ENCODE data around the gene STK10. TPM values are rescaled to one million over a fixed set of nuclear protein-coding genes. Genes with fewer than 3 reads are reported as not detected.

The STK10 gene
- total RNA-seq, 2 experiments from 2014 or later, result 211 to 229 TPM

GRCh38 chr5:172234031-172234430 lies 46.0 kb upstream of the STK10 start:
- Mint-ChIP-seq H3K27ac (no peak overlapping the region), H3K4me1 (ENCODE audit: low read depth) (peaks cover 32% of the 10 kb centered on the region), H3K4me3 (no peak overlapping the region), H3K36me3 (ENCODE audit: low read depth) (peaks cover 47% of the 10 kb centered on the region), H3K9me3 (no peaks in the 10 kb centered on the region), H3K27me3 (no peaks in the 10 kb centered on the region)
- H3K4me3 ChIP-seq (ENCODE audit: low read length), result no peak overlapping the region
- ChIA-PET POLR2A (no interaction called here), CTCF (no interaction called here)
- DNase-seq (no peak), ATAC-seq (ENCODE audit: poor library complexity) (no peak)
- H3K27ac ChIP-seq (ENCODE audit: low read depth in 1 of 2, low read length in 2 of 2), result no peak overlapping the region
- no peaks in the 10 kb centered on the region for H3K27me3 ChIP-seq (ENCODE audit: control insufficient read depth in 1 of 2, insufficient read depth in 2 of 2, low read length in 2 of 2)
- H3K4me1 ChIP-seq (ENCODE audit: insufficient read depth, low read length), result no peaks in the 10 kb centered on the region
- peaks cover 4% of the 10 kb centered on the region for H3K36me3 ChIP-seq (ENCODE audit: insufficient read depth, low read length)
- no peaks in the 10 kb centered on the region for H3K9me3 ChIP-seq (ENCODE audit: control insufficient read depth in 1 of 2, insufficient read depth in 1 of 2, low read length in 2 of 2)
- no peak for TF ChIP-seq CTCF (IDR thresholded peaks at IDR 0.05)
- intact Hi-C loops (cut with DNase I, micrococcal nuclease), result no loop called here

DNA sequence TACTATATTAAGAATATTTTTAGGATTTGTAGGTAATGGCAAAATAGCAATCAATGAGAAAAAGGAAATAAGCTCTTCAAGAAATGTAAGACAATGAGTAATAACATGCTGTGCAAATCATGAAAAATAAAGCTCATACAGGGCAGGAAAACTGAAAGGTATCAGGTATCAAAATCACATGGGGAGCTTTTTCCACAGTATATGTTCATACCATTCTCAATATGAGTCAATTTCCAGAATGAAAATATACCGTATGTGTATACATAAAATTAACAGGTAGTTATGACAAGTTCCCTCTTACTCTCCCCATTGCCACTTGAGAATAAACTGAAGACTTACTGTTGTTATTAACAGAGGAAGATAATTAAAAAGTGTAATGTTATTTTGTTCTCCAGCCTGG lies 41.9 kb upstream of the STK10 start:
- peaks cover 6% of the 10 kb centered on the region for H3K4me1 Mint-ChIP-seq (ENCODE audit: low read depth)
- H3K27ac ChIP-seq (ENCODE audit: low read depth in 1 of 2, low read length in 2 of 2), result no peak overlapping the region

DNA sequence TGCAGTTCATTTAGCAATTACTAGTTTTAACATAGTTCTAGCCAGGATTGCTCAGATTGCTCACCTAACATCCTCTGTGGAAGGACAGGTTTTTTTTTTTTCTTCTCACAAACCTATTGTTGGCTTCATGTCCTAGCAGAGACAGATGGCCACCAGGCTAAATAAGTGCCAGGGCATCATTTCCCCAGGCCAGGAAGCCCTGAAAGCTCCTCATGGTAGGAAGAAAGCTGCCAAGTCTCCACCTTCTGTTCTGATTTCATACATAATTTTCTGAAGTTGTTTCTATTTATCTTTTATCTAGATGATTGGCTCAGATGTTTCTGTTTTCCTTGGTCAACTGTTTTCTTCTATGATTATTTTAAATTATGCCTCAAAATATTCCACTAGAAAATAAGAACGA lies 37.0 kb upstream of the STK10 start:
- Mint-ChIP-seq H3K4me1 (ENCODE audit: low read depth) (peaks cover 19% of the 10 kb centered on the region), H3K4me3 (no peak overlapping the region), H3K27ac (no peak overlapping the region), H3K9me3 (no peaks in the 10 kb centered on the region), H3K27me3 (no peaks in the 10 kb centered on the region), H3K36me3 (ENCODE audit: low read depth) (peaks cover 62% of the 10 kb centered on the region)
- H3K27ac ChIP-seq (ENCODE audit: low read depth in 1 of 2, low read length in 2 of 2), result no peak overlapping the region
- POLR2A ChIA-PET, result no interaction called here
- peaks cover 6% of the 10 kb centered on the region for H3K4me1 ChIP-seq (ENCODE audit: insufficient read depth, low read length)
- intact Hi-C loops (cut with DNase I, micrococcal nuclease), result no loop called here
- H3K9me3 ChIP-seq (ENCODE audit: control insufficient read depth in 1 of 2, insufficient read depth in 1 of 2, low read length in 2 of 2), result no peaks in the 10 kb centered on the region
- no peak overlapping the region for H3K4me3 ChIP-seq (ENCODE audit: low read length)
- no peaks in the 10 kb centered on the region for H3K27me3 ChIP-seq (ENCODE audit: control insufficient read depth in 1 of 2, insufficient read depth in 2 of 2, low read length in 2 of 2)
- no peaks in the 10 kb centered on the region for H3K36me3 ChIP-seq (ENCODE audit: insufficient read depth, low read length)
- DNase-seq, result no peak
- ATAC-seq (ENCODE audit: poor library complexity), result no peak
- CTCF ChIA-PET, result no interaction called here
- TF ChIP-seq CTCF (IDR thresholded peaks at IDR 0.05), result no peak

More for the DNA sequence above, 41.9 kb upstream of the STK10 start:
- no peak overlapping the region for H3K4me3 ChIP-seq (ENCODE audit: low read length)
- Mint-ChIP-seq H3K27me3 (no peaks in the 10 kb centered on the region), H3K4me3 (no peak overlapping the region), H3K36me3 (ENCODE audit: low read depth) (peaks cover 64% of the 10 kb centered on the region), H3K27ac (no peak overlapping the region), H3K9me3 (no peaks in the 10 kb centered on the region)
- peaks cover 4% of the 10 kb centered on the region for H3K36me3 ChIP-seq (ENCODE audit: insufficient read depth, low read length)
- ChIA-PET CTCF (interaction anchor here (0.8 kb wide), 1 partner anchor 66 kb away, joined by 3 read pairs; no protein-coding TSS in a partner anchor), POLR2A (no interaction called here)
- no peak for TF ChIP-seq CTCF (IDR thresholded peaks at IDR 0.05)
- no peak for ATAC-seq (ENCODE audit: poor library complexity)
- no peak for DNase-seq
- H3K9me3 ChIP-seq (ENCODE audit: control insufficient read depth in 1 of 2, insufficient read depth in 1 of 2, low read length in 2 of 2), result no peaks in the 10 kb centered on the region
- H3K4me1 ChIP-seq (ENCODE audit: insufficient read depth, low read length), result no peaks in the 10 kb centered on the region
- no peaks in the 10 kb centered on the region for H3K27me3 ChIP-seq (ENCODE audit: control insufficient read depth in 1 of 2, insufficient read depth in 2 of 2, low read length in 2 of 2)
- intact Hi-C loops (cut with DNase I, micrococcal nuclease), result no loop called here
